Endothelial cell of umbilical vein (primary cell): Measurements from ENCODE around the gene PNPLA2. TPM values are rescaled to one million over a fixed set of nuclear protein-coding genes. Genes with fewer than 3 reads are reported as not detected.

Source experiments
- BruUV-seq: library from RNA; stranded (reverse); fragments of 400-500 nt; replicated peaks from 2 replicates; lab custom pipeline; 2021; lab: Mats Ljungman, UMichigan
- CTCF ChIA-PET: fragments of 300-600, 350-600 bp; sonication (Branson Sonifier 250); formaldehyde crosslinking; loops from one replicate; lab custom pipeline; 2021; ENCODE audit warnings: antibody characterized with exemption, inconsistent platforms; lab: Charles Lee
- POLR2A ChIA-PET: fragments of 300-600, 350-600 bp; sonication (Branson Sonifier 250); formaldehyde crosslinking; loops from one replicate; lab custom pipeline; 2021; ENCODE audit warnings: antibody characterized with exemption, inconsistent platforms; lab: Charles Lee
- DNase-seq: peaks from one replicate; pipeline ENCODE4 v3.0.0-alpha.2; 2011; ENCODE audit warnings: low read depth, low spot score
- FAIRE-seq: peaks from 2 replicates; lab custom pipeline; 2011; peaks lifted over from hg19 to GRCh38; lab: Jason Lieb, UNC
- H2AFZ ChIP-seq: 2 replicates; pipeline ENCODE4 v1.6.0; 2012; ENCODE audit warnings: low read depth, low read length, control low read depth, inconsistent platforms
- H3K27ac ChIP-seq: 2 replicates; pipeline ENCODE4 v1.5.1; 2011; ENCODE audit warnings: low read depth, mild to moderate bottlenecking, control low read depth, low read length, moderate library complexity; ENCODE audit not compliant: insufficient read depth
- H3K27me3 ChIP-seq, 2 experiments: 2 replicates each; pipeline versions ENCODE4 v1.6.0 to v1.6.1; 2011; ENCODE audit warnings: low read length in 2 of 2, mixed read lengths in 1 of 2; ENCODE audit not compliant: control insufficient read depth in 2 of 2, insufficient read depth in 2 of 2
- H3K36me3 ChIP-seq, 2 experiments: 2 replicates in 1 of 2; 3 replicates in 1 of 2; pipeline ENCODE4 v1.5.1; 2011; ENCODE audit warnings: low read length in 2 of 2, mild to moderate bottlenecking in 1 of 2, moderate library complexity in 1 of 2; ENCODE audit not compliant: control insufficient read depth in 2 of 2, insufficient read depth in 2 of 2; ENCODE audit errors: extremely low read depth in 1 of 2
- H3K4me1 ChIP-seq: 3 replicates; pipeline ENCODE4 v1.5.1; 2011; ENCODE audit warnings: mild to moderate bottlenecking, low read length; ENCODE audit not compliant: control insufficient read depth, insufficient read depth; ENCODE audit errors: extremely low read depth
- H3K4me2 ChIP-seq: 2 replicates; pipeline ENCODE4 v1.6.1; 2011; ENCODE audit warnings: low read length, control low read depth, mixed read lengths; ENCODE audit not compliant: insufficient read depth
- H3K4me3 ChIP-seq, 3 experiments: fragments of 200-600 bp in 1 of 3; sonication (generic), shearing (Covaris generic) in 1 of 3; replicated peaks in 1 of 3; 2 replicates each; pipeline ENCODE4 v1.5.1; 2011 to 2016; ENCODE audit warnings: control low read depth in 3 of 3, low read length in 3 of 3, mild to moderate bottlenecking in 2 of 3, inconsistent platforms in 1 of 3, low read depth in 1 of 3, moderate library complexity in 1 of 3; ENCODE audit not compliant: insufficient read depth in 1 of 3
- H3K79me2 ChIP-seq: 2 replicates; pipeline ENCODE4 v1.6.0; 2012; ENCODE audit warnings: low read length, inconsistent platforms; ENCODE audit not compliant: control insufficient read depth, insufficient read depth
- H3K9ac ChIP-seq: replicated peaks from 2 replicates; pipeline ENCODE3; 2011; ENCODE audit warnings: low read length, control low read depth; ENCODE audit not compliant: insufficient read depth; ENCODE audit errors: extremely low read depth
- H3K9me1 ChIP-seq: replicated peaks from 3 replicates; pipeline ENCODE4 v1.6.0; 2011; ENCODE audit warnings: mild to moderate bottlenecking, low read length; ENCODE audit not compliant: control insufficient read depth, insufficient read depth; ENCODE audit errors: extremely low read depth
- H3K9me3 ChIP-seq: replicated peaks from 2 replicates; pipeline ENCODE4 v1.5.1; 2012; ENCODE audit warnings: low read length, inconsistent platforms; ENCODE audit not compliant: control insufficient read depth, insufficient read depth
- H4K20me1 ChIP-seq: replicated peaks from 2 replicates; pipeline ENCODE3; 2011; ENCODE audit warnings: mild to moderate bottlenecking, low read length; ENCODE audit not compliant: control insufficient read depth, insufficient read depth; ENCODE audit errors: extremely low read depth
- EZH2 ChIP-seq: IDR thresholded peaks from 2 replicates; pipeline ENCODE4 v1.6.1; 2012; ENCODE audit warnings: borderline replicate concordance, low read depth, mild to moderate bottlenecking, moderate library complexity, low read length, inconsistent platforms; ENCODE audit not compliant: severe bottlenecking
- FOS ChIP-seq: IDR thresholded peaks from 2 replicates; pipeline ENCODE4 v1.6.1; 2011; ENCODE audit warnings: mild to moderate bottlenecking, low read length, moderate library complexity, borderline replicate concordance; ENCODE audit not compliant: insufficient read depth
- GATA2 ChIP-seq: IDR thresholded peaks from 2 replicates; pipeline ENCODE4 v1.7.0; 2011; ENCODE audit warnings: low read depth, mild to moderate bottlenecking, moderate library complexity, mixed read lengths, low read length; ENCODE audit not compliant: insufficient read length, insufficient read depth
- JUN ChIP-seq: IDR thresholded peaks from 2 replicates; pipeline ENCODE4 v1.6.1; 2011; ENCODE audit warnings: borderline replicate concordance, low read depth; ENCODE audit not compliant: insufficient read length, insufficient read depth
- MYC ChIP-seq: IDR thresholded peaks from one replicate; pipeline ENCODE4 v1.6.1; 2011; ENCODE audit warnings: mild to moderate bottlenecking, low read depth, low read length
- POLR2A ChIP-seq: IDR thresholded peaks from 2 replicates; pipeline ENCODE4 v1.6.1; 2012; ENCODE audit warnings: low read depth, mild to moderate bottlenecking, control low read depth, low read length
- POLR2AphosphoS5 ChIP-seq: IDR thresholded peaks from 2 replicates; pipeline ENCODE4 v1.6.1; 2012; ENCODE audit warnings: low read depth, mild to moderate bottlenecking, control low read depth, low read length, moderate library complexity; ENCODE audit not compliant: insufficient read depth
- dilution Hi-C: fragments of 300-500 bp; cut with MboI; formaldehyde crosslinking; loops from one replicate; pipeline ENCODE4 v1.15.0; 2019; ENCODE audit warnings: low sequenced_read_pairs; ENCODE audit not compliant: extremely low pct_ligation_motif_present
- intact Hi-C: fragments of 100-400 bp; cut with micrococcal nuclease; formaldehyde crosslinking; loops from one replicate; pipeline ENCODE4 v1.10.0; 2022
- polyA plus RNA-seq, 4 experiments: library from polyadenylated mRNA; depleted of rRNA in 3 of 4; stranded (reverse) in 3 of 4; unstranded in 1 of 4; fragments of >200 nt; gene quantifications; 2 replicates each; pipeline versions ENCODE4 v1.2.1 to v1.2.3, GENCODE V29; 2011 to 2012; ENCODE audit warnings: missing spikeins in 1 of 4
- total RNA-seq: library from RNA; stranded (reverse); gene quantifications from 2 replicates; pipeline ENCODE4 v1.2.3, GENCODE V29; 2021
- TF ChIP-seq, protein P1 (sequence below): IDR thresholded peaks from 2 replicates; pipeline ENCODE4 v1.6.1; 2011; ENCODE audit not compliant: insufficient read depth, insufficient read length
- TF ChIP-seq, protein P2 (sequence below), 2 donors: IDR thresholded peaks; 1 replicate in 1 of 2; 2 replicates in 1 of 2; pipeline ENCODE4 v1.5.1; 2011; ENCODE audit warnings: low read length in 2 of 2, mild to moderate bottlenecking in 2 of 2, moderate library complexity in 2 of 2, control low read depth in 1 of 2, inconsistent platforms in 1 of 2, low read depth in 1 of 2; ENCODE audit not compliant: insufficient read depth in 1 of 2; ENCODE audit errors: extremely low read depth in 1 of 2

Gene PNPLA2
- total and polyA plus RNA-seq, 2 donors (not counting 3 experiments of a cell fraction or from before 2014, with no cell fraction given): 73.1 to 75.6 TPM

DNA sequence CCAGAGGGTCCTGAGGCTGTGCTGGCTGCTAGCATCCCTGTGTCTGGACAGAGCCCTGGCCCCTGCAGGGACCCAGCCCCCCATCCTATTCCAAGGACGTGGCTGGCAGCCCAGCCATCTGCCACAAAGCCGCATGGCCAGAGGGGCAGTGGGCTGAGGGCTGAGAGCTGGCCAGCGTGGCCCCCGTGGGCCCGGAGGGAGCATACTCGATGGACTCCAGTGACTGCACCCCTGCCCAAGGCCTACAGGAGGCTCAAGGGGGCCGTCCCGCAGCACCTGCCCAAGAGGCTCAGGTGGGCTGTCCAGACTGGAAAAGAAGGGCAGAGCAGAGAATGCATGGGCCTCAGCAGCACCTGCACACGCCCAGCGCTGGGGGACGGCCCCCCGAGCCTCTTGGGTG, 37.1 kb downstream of the PNPLA2 start:
- FAIRE-seq (no peak), DNase-seq (no peak)
- H3K9me1 ChIP-seq: no peaks in the 10 kb centered on the region
- no peaks in the 10 kb centered on the region for H3K27me3 ChIP-seq
- no peak overlapping the region for H2AFZ ChIP-seq
- H3K9ac ChIP-seq: no peak overlapping the region
- no peaks in the 10 kb centered on the region for H4K20me1 ChIP-seq
- no peaks in the 10 kb centered on the region for H3K36me3 ChIP-seq
- no peaks in the 10 kb centered on the region for H3K4me1 ChIP-seq
- H3K27ac ChIP-seq: no peak overlapping the region
- CTCF ChIA-PET: interaction anchor here (0.9 to 1.8 kb wide), 5 partner anchors 8 to 196 kb away, joined by 3 to 12 read pairs (median 4); no protein-coding TSS in a partner anchor
- dilution Hi-C loops: no loop called here
- no peaks in the 10 kb centered on the region for H3K79me2 ChIP-seq
- no peak overlapping the region for H3K4me2 ChIP-seq
- intact Hi-C loops: no loop called here
- BruUV-seq: no TSS peak
- no peak overlapping the region for H3K4me3 ChIP-seq
- POLR2A ChIA-PET: no interaction called here
- TF ChIP-seq, protein P1, sequence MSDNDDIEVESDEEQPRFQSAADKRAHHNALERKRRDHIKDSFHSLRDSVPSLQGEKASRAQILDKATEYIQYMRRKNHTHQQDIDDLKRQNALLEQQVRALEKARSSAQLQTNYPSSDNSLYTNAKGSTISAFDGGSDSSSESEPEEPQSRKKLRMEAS: no peak
- TF ChIP-seq POLR2AphosphoS5: no peak
- TF ChIP-seq JUN: no peak
- no peak for TF ChIP-seq EZH2
- TF ChIP-seq POLR2A: no peak
- TF ChIP-seq, protein P2, sequence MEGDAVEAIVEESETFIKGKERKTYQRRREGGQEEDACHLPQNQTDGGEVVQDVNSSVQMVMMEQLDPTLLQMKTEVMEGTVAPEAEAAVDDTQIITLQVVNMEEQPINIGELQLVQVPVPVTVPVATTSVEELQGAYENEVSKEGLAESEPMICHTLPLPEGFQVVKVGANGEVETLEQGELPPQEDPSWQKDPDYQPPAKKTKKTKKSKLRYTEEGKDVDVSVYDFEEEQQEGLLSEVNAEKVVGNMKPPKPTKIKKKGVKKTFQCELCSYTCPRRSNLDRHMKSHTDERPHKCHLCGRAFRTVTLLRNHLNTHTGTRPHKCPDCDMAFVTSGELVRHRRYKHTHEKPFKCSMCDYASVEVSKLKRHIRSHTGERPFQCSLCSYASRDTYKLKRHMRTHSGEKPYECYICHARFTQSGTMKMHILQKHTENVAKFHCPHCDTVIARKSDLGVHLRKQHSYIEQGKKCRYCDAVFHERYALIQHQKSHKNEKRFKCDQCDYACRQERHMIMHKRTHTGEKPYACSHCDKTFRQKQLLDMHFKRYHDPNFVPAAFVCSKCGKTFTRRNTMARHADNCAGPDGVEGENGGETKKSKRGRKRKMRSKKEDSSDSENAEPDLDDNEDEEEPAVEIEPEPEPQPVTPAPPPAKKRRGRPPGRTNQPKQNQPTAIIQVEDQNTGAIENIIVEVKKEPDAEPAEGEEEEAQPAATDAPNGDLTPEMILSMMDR (IDR thresholded peaks at IDR 0.05; ENCODE audit: extremely low read depth in 1 of 2, insufficient read depth in 1 of 2, low read depth in 1 of 2, low read length in 2 of 2): no peak
- TF ChIP-seq GATA2: no peak
- TF ChIP-seq FOS: no peak
- TF ChIP-seq MYC: no peak
- H3K9me3 ChIP-seq: no peaks in the 10 kb centered on the region
